ENCODE measurements around the gene FALEC. TPM values are rescaled to one million over a fixed set of nuclear protein-coding genes. Genes with fewer than 3 reads are reported as not detected.

FALEC gene
- polyA plus RNA-seq, 1 donor from 2014 or later, result not detected

GRCh38 chr1:150514913-150515327, 632 bp upstream of the FALEC start:
- no peaks in the 10 kb centered on the region for H3K9me3 ChIP-seq (ENCODE audit: low read length)
- H3K27ac ChIP-seq (ENCODE audit: low read length), result peak overlapping the region; percentile 38
- no peaks in the 10 kb centered on the region for H4K20me1 ChIP-seq (ENCODE audit: insufficient read depth)
- peak overlapping the region; percentile 78 for H3K4me3 ChIP-seq (ENCODE audit: low read length)
- H3F3A ChIP-seq (ENCODE audit: insufficient read depth, low read length, poor library complexity, severe bottlenecking), result no peaks in the 10 kb centered on the region
- TF ChIP-seq CTCF (IDR thresholded peaks at IDR 0.05; ENCODE audit: poor library complexity, severe bottlenecking), result no peak
- H3K79me2 ChIP-seq (replicated peaks; ENCODE audit: insufficient read depth, low read length), result no peaks in the 10 kb centered on the region
- no peaks in the 10 kb centered on the region for H3K9me2 ChIP-seq (ENCODE audit: insufficient read depth, low read length)
- peak overlapping the region; percentile 58 for H2AFZ ChIP-seq (ENCODE audit: low read depth, low read length)
- H3K9ac ChIP-seq (ENCODE audit: low read length), result peak overlapping the region; percentile 63
- H3K36me3 ChIP-seq (ENCODE audit: insufficient read depth, low read length), result no peaks in the 10 kb centered on the region
- no peaks in the 10 kb centered on the region for H3K27me3 ChIP-seq (ENCODE audit: insufficient read depth, low read depth, low read length)
- H3K4me2 ChIP-seq (ENCODE audit: low read length), result peak overlapping the region; percentile 81

GRCh38 chr1:150516050-150516591, 569 bp downstream of the FALEC start:
- Histone ChIP-seq H3K27me3 (ENCODE audit: insufficient read depth, low read depth, low read length) (no peaks in the 10 kb centered on the region), H3K27ac (ENCODE audit: low read length) (peak overlapping the region; percentile 38)
- TF ChIP-seq POLR2AphosphoS5 (IDR thresholded peaks at IDR 0.05) (no peak), CTCF (IDR thresholded peaks at IDR 0.05; ENCODE audit: poor library complexity, severe bottlenecking) (no peak), EZH2 (IDR thresholded peaks at IDR 0.05; ENCODE audit: borderline replicate concordance, insufficient read depth, low read length, poor library complexity, severe bottlenecking) (no peak), MXI1 (conservative IDR thresholded peaks at IDR 0.05; ENCODE audit: poor library complexity, severe bottlenecking) (no peak), SMC3 (conservative IDR thresholded peaks at IDR 0.05; ENCODE audit: poor library complexity) (no peak), RAD21 (conservative IDR thresholded peaks at IDR 0.05) (no peak), REST (IDR thresholded peaks at IDR 0.05; ENCODE audit: borderline replicate concordance) (no peak), EP300 (conservative IDR thresholded peaks at IDR 0.05; ENCODE audit: poor library complexity, severe bottlenecking) (no peak), TAF1 (IDR thresholded peaks at IDR 0.05; ENCODE audit: low read depth) (no peak)

More at GRCh38 chr1:150516050-150516591, 569 bp downstream of the FALEC start:
- H3K79me2 ChIP-seq (replicated peaks; ENCODE audit: insufficient read depth, low read length), result no peaks in the 10 kb centered on the region
- peak overlapping the region; percentile 51 for H3K4me2 ChIP-seq (ENCODE audit: low read length)
- peak overlapping the region; percentile 78 for H3K4me3 ChIP-seq (ENCODE audit: low read length)
- no peaks in the 10 kb centered on the region for H3K9me2 ChIP-seq (ENCODE audit: insufficient read depth, low read length)
- H3K9ac ChIP-seq (ENCODE audit: low read length), result peak overlapping the region; percentile 63
- H3K9me3 ChIP-seq (ENCODE audit: low read length), result no peaks in the 10 kb centered on the region
- H3K36me3 ChIP-seq (ENCODE audit: insufficient read depth, low read length), result no peaks in the 10 kb centered on the region
- no peaks in the 10 kb centered on the region for H4K20me1 ChIP-seq (ENCODE audit: insufficient read depth)
- peak overlapping the region; percentile 58 for H2AFZ ChIP-seq (ENCODE audit: low read depth, low read length)
- H3F3A ChIP-seq (ENCODE audit: insufficient read depth, low read length, poor library complexity, severe bottlenecking), result no peaks in the 10 kb centered on the region
